HG03342 (cell line): ENCODE data around the gene CLDN3.
"Not testable (repeated sequence)": the region's sequence is repeated elsewhere in the genome, so short reads cannot be mapped to it uniquely, and the experiment has no call there.

Source experiments
- ATAC-seq: cut with Tn5 transposase; IDR thresholded peaks from one replicate; pipeline ENCODE4 v1.9.1; 2021; ENCODE audit warnings: mild to moderate bottlenecking, moderate library complexity; ENCODE audit not compliant: unreplicated experiment

CLDN3 gene

GRCh38 chr7:73770002-73770859, at the start of gene CLDN3:
CLDN3 (minus strand) TSS chr7:73770270; CDS start chr7:73770049, 221 bp downstream.
- ATAC-seq: no peak

GRCh38 chr7:73817121-73817520, 47.1 kb upstream of the CLDN3 start:
- ATAC-seq: no peak

- no peak for ATAC-seq
Measured at GRCh38 chr7:73815436-73815835, 45.4 kb upstream of the CLDN3 start.

- no peak for ATAC-seq
Measured at GRCh38 chr7:73812996-73813395, 42.9 kb upstream of the CLDN3 start.

GRCh38 chr7:73811760-73812168, 41.7 kb upstream of the CLDN3 start:
- ATAC-seq: no peak

- ATAC-seq: no peak
Measured at GRCh38 chr7:73810998-73811360, 40.9 kb upstream of the CLDN3 start.

GRCh38 chr7:73809467-73809951, 39.4 kb upstream of the CLDN3 start:
- no peak for ATAC-seq

GRCh38 chr7:73802459-73802858, 32.4 kb upstream of the CLDN3 start:
- no peak for ATAC-seq

- ATAC-seq: no peak
Measured at GRCh38 chr7:73801577-73801976, 31.5 kb upstream of the CLDN3 start.

- no peak for ATAC-seq
Measured at GRCh38 chr7:73799282-73800141, 29.4 kb upstream of the CLDN3 start.

GRCh38 chr7:73797176-73797575, 27.1 kb upstream of the CLDN3 start:
- ATAC-seq: not testable (repeated sequence)

GRCh38 chr7:73796656-73797055, 26.6 kb upstream of the CLDN3 start:
- ATAC-seq: not testable (repeated sequence)

GRCh38 chr7:73795188-73795587, 25.1 kb upstream of the CLDN3 start:
- not testable (repeated sequence) for ATAC-seq

GRCh38 chr7:73791170-73791690, 21.2 kb upstream of the CLDN3 start:
- ATAC-seq: not testable (repeated sequence)

- no peak for ATAC-seq
Measured at GRCh38 chr7:73789051-73789450, 19.0 kb upstream of the CLDN3 start.

- not testable (repeated sequence) for ATAC-seq
Measured at GRCh38 chr7:73787786-73788048, 17.6 kb upstream of the CLDN3 start.

GRCh38 chr7:73786588-73786987, 16.5 kb upstream of the CLDN3 start:
- no peak for ATAC-seq

- no peak for ATAC-seq
Measured at GRCh38 chr7:73779517-73779916, 9.4 kb upstream of the CLDN3 start.

- ATAC-seq: no peak
Measured at GRCh38 chr7:73778801-73779389, 8.8 kb upstream of the CLDN3 start.

GRCh38 chr7:73774923-73775322, 4.9 kb upstream of the CLDN3 start:
- no peak for ATAC-seq
